Panc1 (cell line): ENCODE results near the gene COL4A3. TPM values are rescaled to one million over a fixed set of nuclear protein-coding genes. Genes with fewer than 3 reads are reported as not detected.

ENCODE experiments used
- ATAC-seq: fragments of 200-7000 bp; cut with Tn5 transposase; 2 replicates; pipeline ENCODE4 v1.9.1; 2020; ENCODE audit warnings: mild to moderate bottlenecking, moderate library complexity
- BruUV-seq: library from RNA; stranded (reverse); fragments of 400-500 nt; replicated peaks from 2 replicates; lab custom pipeline; 2021; lab: Mats Ljungman, UMichigan
- CTCF ChIA-PET: fragments of 300-600 bp; sonication (Branson Sonifier 250); formaldehyde crosslinking; loops from one replicate; lab custom pipeline; 2022; ENCODE audit warnings: antibody characterized with exemption; lab: Charles Lee
- POLR2A ChIA-PET: fragments of 300-600 bp; sonication (Branson Sonifier 250); formaldehyde crosslinking; loops from one replicate; lab custom pipeline; 2022; ENCODE audit warnings: antibody characterized with exemption; lab: Charles Lee
- DNase-seq: peaks from one replicate; pipeline ENCODE4 v3.0.0-alpha.2; 2010; ENCODE audit warnings: low read depth, low spot score
- H3K27ac ChIP-seq: 2 replicates; pipeline ENCODE4 v1.5.1; 2011; ENCODE audit warnings: mild to moderate bottlenecking, low read length, inconsistent platforms
- H3K27me3 ChIP-seq: fragments of 200-500 bp; sonication (Bioruptor generic); 2 replicates; pipeline ENCODE4 v1.6.0; 2014; ENCODE audit warnings: low read length, inconsistent platforms; ENCODE audit not compliant: control insufficient read depth, insufficient read depth
- H3K36me3 ChIP-seq: fragments of 200-500 bp; sonication (Bioruptor generic); 2 replicates; pipeline ENCODE4 v1.5.1; 2014; ENCODE audit warnings: inconsistent platforms, mild to moderate bottlenecking, low read length, moderate library complexity; ENCODE audit not compliant: control insufficient read depth, insufficient read depth
- H3K4me1 ChIP-seq: 2 replicates; pipeline ENCODE4 v1.5.1; 2011; ENCODE audit warnings: inconsistent platforms, mild to moderate bottlenecking, low read length, moderate library complexity; ENCODE audit not compliant: control insufficient read depth, insufficient read depth
- H3K4me3 ChIP-seq, 2 experiments: 2 replicates each; pipeline ENCODE4 v1.5.1; 2011 to 2012; ENCODE audit warnings: low read depth in 2 of 2, low read length in 2 of 2, mild to moderate bottlenecking in 2 of 2, inconsistent platforms in 1 of 2, moderate library complexity in 1 of 2
- H3K9me3 ChIP-seq: fragments of 200-500 bp; sonication (Bioruptor generic); 2 replicates; pipeline ENCODE4 v1.5.1; 2014; ENCODE audit warnings: low read depth, mild to moderate bottlenecking, inconsistent platforms, low read length, moderate library complexity; ENCODE audit not compliant: control insufficient read depth, insufficient read depth
- CTCF ChIP-seq: fragments of 450-650 bp; IDR thresholded peaks from 2 replicates; pipeline ENCODE4 v1.5.1; 2017; ENCODE audit warnings: mild to moderate bottlenecking
- POLR2AphosphoS5 ChIP-seq: IDR thresholded peaks from 2 replicates; pipeline ENCODE4 v1.6.1; 2012; ENCODE audit warnings: mild to moderate bottlenecking, low read depth, low read length, moderate library complexity
- REST ChIP-seq, 2 experiments: IDR thresholded peaks; 2 replicates each; pipeline ENCODE4 v1.6.1; 2011 to 2012; ENCODE audit warnings: low read depth in 2 of 2, control low read depth in 1 of 2, low read length in 1 of 2, mild to moderate bottlenecking in 1 of 2, moderate library complexity in 1 of 2; ENCODE audit not compliant: insufficient read depth in 1 of 2
- SIN3A ChIP-seq: IDR thresholded peaks from 2 replicates; pipeline ENCODE4 v1.6.1; 2012; ENCODE audit warnings: low read depth, mild to moderate bottlenecking, low read length, moderate library complexity, borderline replicate concordance; ENCODE audit not compliant: insufficient read depth
- TCF7L2 ChIP-seq: IDR thresholded peaks from 2 replicates; pipeline ENCODE4 v1.6.1; 2011; ENCODE audit warnings: mild to moderate bottlenecking, low read depth, low read length, inconsistent platforms
- in situ Hi-C: cut with HindIII; loops from 2 replicates; pipeline ENCODE4 v1.10.0; 2016; ENCODE audit warnings: low sequenced_read_pairs, low pct_unique_long_range_greater_than_20kb
- intact Hi-C: fragments of 100-400 bp; cut with micrococcal nuclease; formaldehyde crosslinking; loops from one replicate; pipeline ENCODE4 v1.10.0; 2022; ENCODE audit not compliant: unreplicated experiment
- total RNA-seq: library from RNA; stranded (reverse); gene quantifications from one replicate; pipeline ENCODE4 v1.2.1, GENCODE V29; 2021; ENCODE audit not compliant: unreplicated experiment

Gene COL4A3
- total RNA-seq, 1 experiment from 2014 or later: 0.18 TPM

DNA sequence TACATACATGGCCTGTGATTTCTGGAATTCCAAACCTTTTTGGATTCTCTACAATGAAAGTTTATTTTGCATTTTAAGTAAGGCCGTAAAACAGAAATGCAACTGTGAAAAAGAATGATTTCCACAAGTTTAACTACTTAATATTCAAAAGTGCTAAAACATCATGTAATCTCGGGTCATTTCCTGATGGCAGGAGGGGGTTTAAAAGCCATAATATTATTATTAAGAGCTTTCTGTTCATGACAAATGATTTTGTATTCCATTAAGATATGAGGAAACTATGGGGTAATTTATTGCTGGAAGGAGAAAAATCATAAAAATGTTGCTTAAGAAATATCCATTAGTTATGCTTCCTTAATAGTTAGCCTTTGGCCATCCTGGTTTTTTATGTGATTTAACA is 65.7 kb downstream of the COL4A3 start:
- Histone ChIP-seq H3K4me1 (no peaks in the 10 kb centered on the region), H3K4me3 (no peak overlapping the region), H3K36me3 (no peaks in the 10 kb centered on the region), H3K27ac (no peak overlapping the region), H3K9me3 (no peaks in the 10 kb centered on the region), H3K27me3 (peaks cover 4% of the 10 kb centered on the region; the same call in 1 of the 2 replicates)
- no peak for ATAC-seq
- in situ Hi-C loops: no loop called here
- ChIA-PET POLR2A (no interaction called here), CTCF (no interaction called here)
- intact Hi-C loops: loop anchor here (10.0 kb wide), 1 partner anchor 1565 kb away; no protein-coding TSS in a partner anchor
- no TSS peak for BruUV-seq
- no peak for TF ChIP-seq REST (IDR thresholded peaks at IDR 0.05; ENCODE audit: insufficient read depth in 1 of 2, low read depth in 2 of 2, low read length in 1 of 2)
- TF ChIP-seq SIN3A: no peak
- no peak for TF ChIP-seq CTCF
- no peak for TF ChIP-seq TCF7L2
- TF ChIP-seq POLR2AphosphoS5: no peak
- DNase-seq: no peak

DNA sequence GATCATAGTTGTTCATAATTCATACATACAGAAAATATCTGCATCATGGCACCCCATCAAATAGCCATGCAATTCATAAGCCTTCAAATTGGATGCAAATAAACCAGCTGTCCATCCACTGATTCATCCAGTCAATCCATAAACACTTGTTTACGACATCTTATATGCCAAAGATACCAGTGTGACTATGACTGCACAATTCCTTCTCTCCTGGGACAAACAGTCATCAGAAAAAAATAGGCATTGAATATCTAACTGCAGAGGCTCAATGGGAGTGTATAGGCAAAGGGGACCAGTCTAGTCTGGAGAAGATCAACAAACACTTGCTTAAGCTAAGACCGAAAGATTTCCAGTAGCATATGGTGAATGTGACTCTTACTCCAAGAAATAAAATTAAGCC is 70.0 kb downstream of the COL4A3 start:
- in situ Hi-C loops (no loop called here), intact Hi-C loops (loop anchor here (10.0 kb wide), 1 partner anchor 1570 kb away; no protein-coding TSS in a partner anchor)
- Histone ChIP-seq H3K4me1 (no peaks in the 10 kb centered on the region), H3K27me3 (peaks cover 4% of the 10 kb centered on the region; the same call in 1 of the 2 replicates), H3K36me3 (no peaks in the 10 kb centered on the region), H3K9me3 (no peaks in the 10 kb centered on the region), H3K27ac (no peak overlapping the region), H3K4me3 (no peak overlapping the region)
- CTCF ChIA-PET: no interaction called here
- no TSS peak for BruUV-seq
- DNase-seq (no peak), ATAC-seq (no peak)
- TF ChIP-seq SIN3A (no peak), CTCF (no peak), TCF7L2 (no peak), REST (IDR thresholded peaks at IDR 0.05; ENCODE audit: insufficient read depth in 1 of 2, low read depth in 2 of 2, low read length in 1 of 2) (no peak), POLR2AphosphoS5 (no peak)
- POLR2A ChIA-PET: no interaction called here
